ENCODE results near the gene UBE2Q2. TPM values are rescaled to one million over a fixed set of nuclear protein-coding genes. Genes with fewer than 3 reads are reported as not detected.
"Not testable (repeated sequence)": the region's sequence is repeated elsewhere in the genome, so short reads cannot be mapped to it uniquely, and the experiment has no call there.

UBE2Q2 gene
- polyA plus RNA-seq, 1 donor (not counting 4 experiments of a cell fraction or from before 2014, with no cell fraction given), result 33.9 TPM

DNA sequence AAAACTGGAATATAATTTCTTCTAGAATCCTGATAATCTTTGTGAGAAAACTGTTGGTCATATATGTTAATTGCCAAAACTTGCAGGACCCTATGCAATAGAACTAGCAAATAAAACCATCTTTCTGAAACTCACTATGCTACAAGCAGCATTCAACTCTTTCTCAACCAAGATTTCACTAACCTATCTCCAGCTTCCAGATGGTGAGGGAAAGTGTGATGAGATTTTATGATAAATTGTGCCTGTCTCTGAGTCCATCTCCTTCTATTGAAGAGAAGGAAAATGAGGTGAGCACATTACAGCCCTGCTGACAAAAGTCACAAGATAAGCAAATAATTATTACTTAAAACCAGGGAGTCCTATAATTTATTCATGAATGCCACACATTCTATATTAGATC is 44.1 kb upstream of the UBE2Q2 start:
- Histone ChIP-seq H3K9me1 (ENCODE audit: control insufficient read depth, extremely low read depth, insufficient read depth, low read length) (no peaks in the 10 kb centered on the region), H3K9me3 (ENCODE audit: control insufficient read depth, low read depth, low read length) (no peaks in the 10 kb centered on the region), H3K4me2 (ENCODE audit: control insufficient read depth, extremely low read depth, insufficient read depth, low read depth, low read length) (no peak overlapping the region), H4K20me1 (ENCODE audit: control insufficient read depth, extremely low read depth, insufficient read depth, low read length) (no peaks in the 10 kb centered on the region), H3K4me1 (ENCODE audit: control insufficient read depth, extremely low read depth, insufficient read depth, low read length) (peaks cover 3% of the 10 kb centered on the region), H3K36me3 (ENCODE audit: control insufficient read depth in 2 of 2, extremely low read depth in 1 of 2, insufficient read depth in 2 of 2, low read length in 2 of 2) (no peaks in the 10 kb centered on the region), H3K4me3 (ENCODE audit: control insufficient read depth in 2 of 3, extremely low read depth in 1 of 3, insufficient read depth in 2 of 3, low read depth in 1 of 3, low read length in 3 of 3) (no peak overlapping the region), H3K9ac (ENCODE audit: control insufficient read depth, extremely low read depth, insufficient read depth, low read length) (no peak overlapping the region), H2AFZ (ENCODE audit: control insufficient read depth, low read length) (no peak overlapping the region), H3K27ac (ENCODE audit: control insufficient read depth, insufficient read depth, low read length) (no peak overlapping the region), H3K27me3 (ENCODE audit: control insufficient read depth, extremely low read depth, insufficient read depth, low read length) (no peaks in the 10 kb centered on the region), H3K79me2 (ENCODE audit: control insufficient read depth, insufficient read depth, low read length) (no peaks in the 10 kb centered on the region)
- DNase-seq (ENCODE audit: low read depth, low spot score) (no peak), FAIRE-seq (no peak)
- TF ChIP-seq, protein P1, sequence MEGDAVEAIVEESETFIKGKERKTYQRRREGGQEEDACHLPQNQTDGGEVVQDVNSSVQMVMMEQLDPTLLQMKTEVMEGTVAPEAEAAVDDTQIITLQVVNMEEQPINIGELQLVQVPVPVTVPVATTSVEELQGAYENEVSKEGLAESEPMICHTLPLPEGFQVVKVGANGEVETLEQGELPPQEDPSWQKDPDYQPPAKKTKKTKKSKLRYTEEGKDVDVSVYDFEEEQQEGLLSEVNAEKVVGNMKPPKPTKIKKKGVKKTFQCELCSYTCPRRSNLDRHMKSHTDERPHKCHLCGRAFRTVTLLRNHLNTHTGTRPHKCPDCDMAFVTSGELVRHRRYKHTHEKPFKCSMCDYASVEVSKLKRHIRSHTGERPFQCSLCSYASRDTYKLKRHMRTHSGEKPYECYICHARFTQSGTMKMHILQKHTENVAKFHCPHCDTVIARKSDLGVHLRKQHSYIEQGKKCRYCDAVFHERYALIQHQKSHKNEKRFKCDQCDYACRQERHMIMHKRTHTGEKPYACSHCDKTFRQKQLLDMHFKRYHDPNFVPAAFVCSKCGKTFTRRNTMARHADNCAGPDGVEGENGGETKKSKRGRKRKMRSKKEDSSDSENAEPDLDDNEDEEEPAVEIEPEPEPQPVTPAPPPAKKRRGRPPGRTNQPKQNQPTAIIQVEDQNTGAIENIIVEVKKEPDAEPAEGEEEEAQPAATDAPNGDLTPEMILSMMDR (optimal IDR thresholded peaks at IDR 0.05 in 1 of 3, IDR thresholded peaks at IDR 0.05 in 1 of 3, conservative IDR thresholded peaks at IDR 0.05 in 1 of 3; ENCODE audit: extremely low read depth in 1 of 3, insufficient read depth in 2 of 3, low read length in 3 of 3), result no peak
- no peak for TF ChIP-seq EZH2 (IDR thresholded peaks at IDR 0.05; ENCODE audit: low read length)
- dilution Hi-C loops (cut with MboI; ENCODE audit: extremely low pct_ligation_motif_present, low sequenced_read_pairs), result no loop called here

- H3K9me1 ChIP-seq (ENCODE audit: control insufficient read depth, extremely low read depth, insufficient read depth, low read length); H3K36me3 ChIP-seq (ENCODE audit: control insufficient read depth in 2 of 2, extremely low read depth in 1 of 2, insufficient read depth in 2 of 2, low read length in 2 of 2); H4K20me1 ChIP-seq (ENCODE audit: control insufficient read depth, extremely low read depth, insufficient read depth, low read length); H2AFZ ChIP-seq (ENCODE audit: control insufficient read depth, low read length); H3K9me3 ChIP-seq (ENCODE audit: control insufficient read depth, low read depth, low read length); H3K4me1 ChIP-seq (ENCODE audit: control insufficient read depth, extremely low read depth, insufficient read depth, low read length); DNase-seq (ENCODE audit: low read depth, low spot score); H3K27me3 ChIP-seq (ENCODE audit: control insufficient read depth, extremely low read depth, insufficient read depth, low read length); H3K27ac ChIP-seq (ENCODE audit: control insufficient read depth, insufficient read depth, low read length); dilution Hi-C loops (cut with MboI; ENCODE audit: extremely low pct_ligation_motif_present, low sequenced_read_pairs); H3K4me2 ChIP-seq (ENCODE audit: control insufficient read depth, extremely low read depth, insufficient read depth, low read depth, low read length); H3K9ac ChIP-seq (ENCODE audit: control insufficient read depth, extremely low read depth, insufficient read depth, low read length); H3K79me2 ChIP-seq (ENCODE audit: control insufficient read depth, insufficient read depth, low read length); FAIRE-seq; H3K4me3 ChIP-seq (ENCODE audit: control insufficient read depth in 2 of 3, extremely low read depth in 1 of 3, insufficient read depth in 2 of 3, low read depth in 1 of 3, low read length in 3 of 3): not testable (repeated sequence)
Measured at GRCh38 chr15:75800409-75800808, 42.8 kb upstream of the UBE2Q2 start.

DNA sequence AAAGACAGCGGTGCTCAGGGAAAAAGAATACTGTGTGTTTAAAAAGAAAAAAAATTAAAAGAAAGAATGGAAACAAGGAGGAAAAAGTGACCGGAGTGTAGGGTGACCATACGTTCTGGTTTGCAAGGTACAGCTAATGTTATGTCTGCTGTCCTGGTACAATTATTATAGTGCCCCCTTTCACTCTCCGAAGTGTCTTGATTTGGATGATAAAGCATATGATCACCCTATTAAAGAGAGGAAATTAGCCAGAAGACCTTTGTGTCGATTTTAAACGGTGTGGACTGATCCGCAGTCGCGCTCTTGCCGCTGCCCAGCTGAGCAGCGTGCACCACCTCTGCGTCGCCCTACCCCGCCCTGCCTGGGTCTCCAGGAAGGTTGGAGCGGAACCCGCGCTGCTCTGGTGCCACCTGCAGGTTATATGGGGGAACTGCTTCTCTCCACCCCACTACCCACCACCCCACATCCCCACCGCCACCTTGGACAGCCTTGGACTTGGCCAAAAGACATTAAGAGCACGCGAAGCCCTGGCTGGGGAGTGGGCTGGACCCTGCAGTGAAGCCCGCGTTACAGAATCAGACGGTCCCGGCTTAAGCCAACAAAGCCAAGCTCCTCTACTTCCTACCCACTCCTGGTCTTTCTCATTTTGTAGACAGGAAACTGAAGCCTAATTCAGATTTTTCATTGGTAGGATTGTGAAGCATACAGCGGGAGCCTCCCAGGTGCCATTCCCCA is 41.2 kb upstream of the UBE2Q2 start:
- Histone ChIP-seq H3K9me3 (ENCODE audit: control insufficient read depth, low read depth, low read length) (no peaks in the 10 kb centered on the region), H3K4me2 (ENCODE audit: control insufficient read depth, extremely low read depth, insufficient read depth, low read depth, low read length) (peak overlapping the region; percentile 82), H3K4me3 (ENCODE audit: control insufficient read depth in 2 of 3, extremely low read depth in 1 of 3, insufficient read depth in 2 of 3, low read depth in 1 of 3, low read length in 3 of 3) (peak overlapping the region in 1 of 3 experiments; percentile 39), H3K4me1 (ENCODE audit: control insufficient read depth, extremely low read depth, insufficient read depth, low read length) (no peaks in the 10 kb centered on the region), H3K27me3 (ENCODE audit: control insufficient read depth, extremely low read depth, insufficient read depth, low read length) (no peaks in the 10 kb centered on the region), H3K79me2 (ENCODE audit: control insufficient read depth, insufficient read depth, low read length) (no peaks in the 10 kb centered on the region), H3K36me3 (ENCODE audit: control insufficient read depth in 2 of 2, extremely low read depth in 1 of 2, insufficient read depth in 2 of 2, low read length in 2 of 2) (no peaks in the 10 kb centered on the region), H4K20me1 (ENCODE audit: control insufficient read depth, extremely low read depth, insufficient read depth, low read length) (no peaks in the 10 kb centered on the region), H3K9me1 (ENCODE audit: control insufficient read depth, extremely low read depth, insufficient read depth, low read length) (no peaks in the 10 kb centered on the region), H3K27ac (ENCODE audit: control insufficient read depth, insufficient read depth, low read length) (no peak overlapping the region), H2AFZ (ENCODE audit: control insufficient read depth, low read length) (peak overlapping the region; percentile 81), H3K9ac (ENCODE audit: control insufficient read depth, extremely low read depth, insufficient read depth, low read length) (no peak overlapping the region)
- DNase-seq (ENCODE audit: low read depth, low spot score), result peak; percentile 17
- dilution Hi-C loops (cut with MboI; ENCODE audit: extremely low pct_ligation_motif_present, low sequenced_read_pairs), result no loop called here
- TF ChIP-seq EZH2 (IDR thresholded peaks at IDR 0.05; ENCODE audit: low read length), result no peak
- TF ChIP-seq, protein P1 (optimal IDR thresholded peaks at IDR 0.05 in 1 of 3, IDR thresholded peaks at IDR 0.05 in 1 of 3, conservative IDR thresholded peaks at IDR 0.05 in 1 of 3; ENCODE audit: extremely low read depth in 1 of 3, insufficient read depth in 2 of 3, low read length in 3 of 3), result peak; percentile 50 to 95 (median 87)
- peak; percentile 58 for FAIRE-seq

DNA sequence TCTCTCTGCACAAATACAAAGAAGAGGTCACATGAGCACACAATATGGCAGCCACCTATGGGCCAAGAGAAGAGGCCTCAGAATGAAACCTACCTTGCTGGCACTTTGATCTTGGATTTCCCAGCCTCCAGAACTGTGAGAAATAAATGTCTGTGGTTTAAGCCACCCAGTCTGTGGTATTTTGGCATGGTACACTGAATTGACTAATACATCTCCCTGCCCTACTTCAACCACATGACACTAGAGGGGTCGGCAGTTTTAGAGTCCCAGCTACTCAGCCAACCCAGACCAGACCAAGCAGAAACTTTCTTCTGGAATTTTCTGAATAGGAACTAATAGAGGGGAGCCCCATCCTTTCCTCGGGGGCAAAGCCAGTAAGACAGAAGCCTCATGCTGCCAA is 35.8 kb upstream of the UBE2Q2 start:
- H3K9me1 ChIP-seq (ENCODE audit: control insufficient read depth, extremely low read depth, insufficient read depth, low read length); H3K27me3 ChIP-seq (ENCODE audit: control insufficient read depth, extremely low read depth, insufficient read depth, low read length); H3K4me3 ChIP-seq (ENCODE audit: control insufficient read depth in 2 of 3, extremely low read depth in 1 of 3, insufficient read depth in 2 of 3, low read depth in 1 of 3, low read length in 3 of 3); H3K79me2 ChIP-seq (ENCODE audit: control insufficient read depth, insufficient read depth, low read length); H3K4me2 ChIP-seq (ENCODE audit: control insufficient read depth, extremely low read depth, insufficient read depth, low read depth, low read length); H3K9ac ChIP-seq (ENCODE audit: control insufficient read depth, extremely low read depth, insufficient read depth, low read length); H3K9me3 ChIP-seq (ENCODE audit: control insufficient read depth, low read depth, low read length); H4K20me1 ChIP-seq (ENCODE audit: control insufficient read depth, extremely low read depth, insufficient read depth, low read length); DNase-seq (ENCODE audit: low read depth, low spot score); FAIRE-seq; H2AFZ ChIP-seq (ENCODE audit: control insufficient read depth, low read length); H3K36me3 ChIP-seq (ENCODE audit: control insufficient read depth in 2 of 2, extremely low read depth in 1 of 2, insufficient read depth in 2 of 2, low read length in 2 of 2); H3K4me1 ChIP-seq (ENCODE audit: control insufficient read depth, extremely low read depth, insufficient read depth, low read length); dilution Hi-C loops (cut with MboI; ENCODE audit: extremely low pct_ligation_motif_present, low sequenced_read_pairs); H3K27ac ChIP-seq (ENCODE audit: control insufficient read depth, insufficient read depth, low read length): not testable (repeated sequence)

All from keratinocyte (primary cell).